Medulla oblongata (tissue), 1 donor: ENCODE measurements around the gene ELMO1.

ENCODE experiments used
- DNase-seq: peaks from one replicate; pipeline ENCODE4 v3.0.0-alpha.2; 2015; ENCODE audit errors: extremely low spot score

ELMO1 gene

DNA sequence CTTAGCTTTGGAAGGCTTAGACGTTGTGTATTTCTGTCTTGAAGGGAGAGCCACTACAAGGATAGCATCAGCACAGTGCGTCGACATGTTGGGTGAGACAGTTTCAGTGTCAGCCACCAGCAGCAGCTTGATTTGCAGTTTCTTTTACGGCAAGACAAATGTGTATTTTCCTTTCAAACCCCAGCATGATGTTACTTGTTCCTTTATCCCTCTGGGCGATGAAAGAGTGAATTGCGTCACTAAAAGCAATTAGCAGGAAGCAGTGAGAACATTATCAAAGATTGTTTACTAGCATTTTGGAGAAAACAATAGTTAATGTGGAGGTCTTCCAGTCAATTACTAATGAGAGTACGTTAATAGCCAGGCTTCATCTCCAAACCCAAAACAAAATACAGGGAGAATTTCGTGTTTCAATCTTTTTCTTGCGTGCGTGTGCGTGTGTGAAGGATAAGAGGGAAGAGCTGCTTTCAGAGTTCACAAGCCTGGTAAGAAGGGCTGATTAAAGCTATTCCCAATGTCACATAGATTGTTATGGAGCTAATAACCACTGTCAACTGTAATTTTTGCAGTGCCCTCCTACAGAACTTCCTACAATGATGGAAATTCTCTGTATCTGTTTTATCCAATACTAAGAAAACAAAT is 567.3 kb downstream of the ELMO1 start:
- DNase-seq = no peak

DNA sequence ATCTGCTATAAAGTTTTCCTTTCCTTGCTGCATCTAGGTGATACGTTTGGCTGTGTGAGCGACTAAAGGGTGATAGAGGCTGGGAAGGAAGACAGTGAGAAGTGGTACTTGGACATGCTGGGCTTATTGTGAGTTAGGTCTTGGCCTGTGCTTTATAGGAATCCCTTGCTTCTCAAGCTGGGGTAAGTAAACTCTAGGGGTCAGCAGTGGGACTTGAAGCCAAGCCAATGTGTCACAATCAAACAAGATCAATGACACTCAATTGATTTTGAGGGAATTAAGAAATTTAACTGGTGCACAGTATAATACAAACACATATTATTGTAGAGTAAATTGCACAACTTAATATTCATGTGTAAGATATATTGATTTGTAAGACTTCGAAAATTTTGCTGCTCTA is 568.6 kb downstream of the ELMO1 start:
- DNase-seq = no peak

DNA sequence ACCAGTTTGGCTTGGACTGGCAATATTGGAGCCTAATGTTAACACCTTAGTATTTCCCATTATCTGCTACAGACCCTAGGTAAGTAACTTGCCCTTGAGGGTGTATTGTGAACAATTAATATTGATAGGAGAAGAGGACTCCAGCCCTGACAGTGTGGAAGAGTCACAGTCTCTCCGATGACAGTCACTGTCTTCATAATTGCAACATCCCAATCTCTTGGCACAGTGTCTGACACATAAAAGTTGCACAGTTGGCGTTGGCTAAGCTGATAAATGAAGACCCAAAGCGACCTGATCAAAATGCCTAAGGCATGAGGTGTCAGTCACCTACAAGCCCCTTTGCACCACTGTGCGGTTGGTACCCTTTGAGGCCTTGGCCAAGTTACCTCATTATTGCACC is 569.6 kb downstream of the ELMO1 start:
- DNase-seq = no peak

DNA sequence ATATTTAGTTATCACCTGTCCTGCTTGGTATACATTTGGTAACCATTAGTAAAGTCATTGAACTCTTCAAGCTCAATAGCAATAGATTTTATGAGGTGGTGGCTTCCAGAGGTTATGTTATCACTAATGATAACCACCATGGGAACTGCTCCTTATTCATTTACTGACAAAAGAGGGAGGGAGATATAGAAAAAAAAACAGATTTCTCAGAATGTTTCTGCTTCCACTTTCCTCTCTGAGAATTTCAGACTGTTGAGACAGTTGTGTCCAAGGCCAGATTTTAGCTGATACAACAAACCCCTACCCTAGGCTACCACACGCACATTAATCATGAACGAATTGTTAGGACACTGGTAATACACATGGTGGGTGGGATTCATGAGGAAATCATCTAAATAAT is 570.4 kb downstream of the ELMO1 start:
- DNase-seq = no peak

DNA sequence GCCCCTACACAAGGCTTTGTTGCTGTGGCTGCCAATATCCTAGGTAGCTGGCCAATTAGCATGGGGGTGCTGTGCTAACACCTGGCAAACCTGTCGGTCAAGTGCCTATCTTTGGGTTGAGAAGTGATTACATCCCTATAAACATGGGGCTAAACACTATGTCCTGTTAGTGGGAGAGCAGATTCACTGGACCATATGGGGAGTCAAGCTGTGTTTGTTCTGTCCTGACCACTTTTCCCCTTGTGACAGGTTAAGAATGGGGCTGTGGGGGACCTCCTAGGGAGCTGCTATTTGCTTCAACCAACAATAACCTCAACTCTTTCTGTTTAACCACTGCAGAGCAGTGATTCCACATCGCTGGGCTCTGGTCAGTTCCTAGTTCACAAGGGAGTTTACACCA is 572.9 kb downstream of the ELMO1 start:
- no peak for DNase-seq

DNA sequence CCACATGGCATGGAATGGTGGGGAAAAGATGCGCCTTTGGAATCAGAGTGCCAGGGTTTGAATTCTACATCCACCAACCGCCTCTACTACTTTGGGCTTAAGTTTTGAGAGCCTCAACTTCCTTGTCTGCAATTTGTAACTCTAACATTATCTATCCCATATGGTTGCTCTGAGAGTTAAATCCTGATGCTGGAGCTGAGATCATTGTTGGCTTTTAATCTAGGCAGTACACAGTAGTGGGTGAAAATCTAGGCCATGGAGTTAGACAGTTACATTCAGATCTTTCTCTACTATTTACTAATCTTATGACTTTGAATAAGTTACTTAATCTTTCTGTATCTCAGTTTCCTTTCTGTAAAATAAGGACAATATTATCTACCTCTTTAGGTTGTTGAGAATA is 574.6 kb downstream of the ELMO1 start:
- no peak for DNase-seq

DNA sequence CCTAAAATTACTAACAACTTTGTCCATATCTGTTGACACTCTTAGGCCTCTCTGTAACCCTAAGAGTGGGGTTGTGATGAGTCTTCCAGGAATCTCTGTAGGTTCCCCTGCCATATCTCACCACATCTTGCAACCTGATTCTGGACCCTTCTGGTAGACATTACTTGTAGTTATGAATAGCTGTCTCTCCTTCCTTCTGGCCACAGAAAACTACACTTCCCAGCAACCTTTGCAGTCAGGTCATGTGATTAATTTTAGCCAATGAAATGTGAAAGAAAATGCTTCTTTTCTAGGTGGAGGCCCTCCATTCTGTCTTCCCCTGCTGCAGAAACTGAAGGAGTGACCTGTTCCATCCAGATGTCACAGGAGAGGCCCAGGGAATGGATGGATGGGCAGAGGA is 576.8 kb downstream of the ELMO1 start:
- no peak for DNase-seq

DNA sequence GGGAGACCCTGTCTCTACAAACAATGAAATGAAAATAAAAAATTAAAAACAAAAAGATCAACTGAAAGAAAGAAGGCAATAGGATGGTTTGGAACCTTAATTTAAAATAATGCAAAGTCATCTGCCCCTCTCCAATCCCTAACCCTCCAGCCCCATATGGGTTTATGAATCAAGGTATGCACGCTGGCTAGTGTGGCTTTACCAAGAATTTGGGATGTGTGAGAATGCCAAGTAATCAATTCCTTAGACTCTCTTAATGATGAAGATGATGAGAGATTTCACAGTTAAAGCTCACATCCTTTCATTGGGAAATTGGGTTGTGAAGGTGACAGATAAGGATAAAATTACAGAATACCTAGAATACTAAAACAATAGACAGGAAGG is 577.3 kb downstream of the ELMO1 start:
- DNase-seq = no peak

DNA sequence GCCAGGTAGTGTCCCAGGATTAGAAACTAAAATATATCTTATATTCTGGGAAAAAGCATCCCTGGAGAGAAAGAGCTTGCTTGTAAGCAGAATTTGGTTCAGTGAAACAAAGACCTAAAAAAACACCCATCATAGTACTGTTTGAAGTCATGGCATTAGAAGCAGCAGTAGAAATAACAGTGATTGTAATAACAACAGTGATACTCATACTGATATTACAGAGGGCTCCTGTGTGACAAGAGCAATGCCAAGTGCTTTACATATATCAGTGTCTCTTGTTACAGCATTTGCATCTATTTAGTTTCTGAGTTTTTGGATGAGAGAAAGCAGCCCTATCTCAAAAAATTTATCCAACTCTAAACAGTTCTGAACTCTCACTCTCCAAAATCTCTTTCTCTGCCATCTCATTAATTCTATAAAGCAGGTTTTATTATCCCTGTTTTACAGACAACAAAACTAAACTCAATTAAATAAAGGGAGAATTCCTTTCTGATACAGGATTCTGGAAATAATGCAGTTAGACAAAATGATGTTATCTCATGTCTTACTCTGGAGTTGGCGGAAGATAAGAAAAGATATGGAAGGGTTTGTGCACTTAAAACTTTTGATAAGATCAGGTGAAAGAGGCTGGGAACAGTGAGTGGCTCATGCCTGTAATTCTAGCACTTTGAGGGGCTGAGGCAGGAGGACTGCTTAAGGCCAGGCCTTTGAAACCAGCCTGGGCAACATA is 577.9 kb downstream of the ELMO1 start:
- no peak for DNase-seq

DNA sequence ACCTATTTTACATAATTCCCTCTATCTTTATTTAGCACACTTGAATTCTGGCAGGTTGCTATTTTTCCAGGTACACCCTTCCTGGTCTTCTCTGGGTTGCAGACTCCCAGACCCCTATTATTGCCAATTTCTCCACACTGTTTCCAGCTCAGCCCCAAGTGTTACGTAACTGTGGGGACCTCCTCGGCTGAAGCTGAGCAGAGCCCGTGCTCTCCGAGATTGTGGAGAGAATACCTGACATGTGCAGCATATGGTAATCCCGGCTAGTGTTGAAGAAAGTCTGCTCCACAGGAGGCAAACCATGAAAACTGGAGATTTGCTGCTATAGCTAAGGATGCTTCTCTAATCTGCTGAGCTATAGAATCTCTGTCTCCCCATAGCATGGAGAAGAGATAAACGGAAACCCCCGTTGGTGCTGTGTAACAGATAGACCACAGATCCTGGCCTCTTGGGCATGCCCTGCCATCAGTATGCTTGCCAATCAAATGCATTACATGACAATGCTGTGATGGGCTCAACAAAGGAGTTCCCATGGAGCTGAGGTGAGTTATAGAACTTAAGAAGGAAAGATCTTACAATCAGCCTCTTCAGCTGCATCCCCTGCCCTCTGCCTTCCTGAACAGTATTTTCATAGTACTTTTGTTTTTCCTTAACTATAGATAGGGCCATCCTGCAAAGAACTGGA is 579.8 kb downstream of the ELMO1 start:
- DNase-seq = no peak

DNA sequence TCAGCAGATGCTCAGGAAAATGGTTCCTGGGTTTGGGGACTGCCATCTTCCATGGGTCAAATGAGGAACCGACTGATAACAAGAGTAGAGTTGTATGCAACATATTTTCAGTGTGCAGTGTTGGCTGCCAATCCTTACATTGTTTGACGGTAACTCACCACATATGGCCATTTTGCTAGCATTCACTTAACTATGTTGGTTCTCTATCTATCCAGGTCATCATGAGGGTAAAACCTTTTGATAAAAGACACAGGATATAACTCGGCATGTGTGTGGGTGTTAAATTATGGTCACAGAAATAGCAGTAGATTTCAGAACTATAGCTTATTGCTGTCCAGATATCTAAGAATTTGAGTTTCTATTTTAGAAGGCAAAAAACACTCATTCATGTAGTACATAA is 583.6 kb downstream of the ELMO1 start:
- DNase-seq = no peak

DNA sequence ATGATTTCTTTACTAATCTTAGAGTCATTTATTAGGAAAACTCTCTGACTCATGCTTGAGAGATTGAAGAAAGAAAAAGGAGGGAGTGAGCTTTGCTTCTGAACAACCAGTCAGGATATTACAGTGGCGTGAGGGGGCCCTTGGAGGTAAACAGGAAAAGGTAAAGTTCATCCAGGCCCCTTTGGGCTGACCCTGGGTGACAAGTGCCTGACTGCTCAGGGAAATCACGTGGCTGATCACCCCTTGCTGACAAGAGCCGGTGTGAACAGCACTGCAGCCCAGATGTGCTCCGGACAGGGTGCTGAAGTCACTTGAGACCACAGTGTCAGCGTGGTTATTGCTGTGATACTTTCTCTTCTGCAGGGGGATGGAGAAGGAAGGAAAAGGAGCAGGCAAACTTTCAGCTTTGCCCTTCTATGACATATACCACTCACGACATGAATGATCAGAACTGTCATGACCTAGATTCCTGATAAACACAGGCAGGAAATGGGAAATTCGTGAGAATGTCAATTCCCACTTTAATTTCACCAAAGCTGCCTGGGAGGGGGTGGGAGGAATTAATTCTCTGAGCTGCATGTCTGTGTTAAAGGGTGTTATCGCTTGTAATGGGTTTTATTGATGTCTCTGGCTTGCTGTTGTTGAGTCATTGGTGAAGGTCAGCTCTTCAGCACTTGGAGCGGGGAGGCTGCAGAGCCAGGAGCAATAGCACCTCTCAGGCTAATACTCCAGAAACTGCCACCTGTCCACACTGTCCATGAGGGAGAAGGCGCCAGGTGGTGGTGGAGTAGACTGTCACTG is 584.6 kb downstream of the ELMO1 start:
- DNase-seq = no peak

DNA sequence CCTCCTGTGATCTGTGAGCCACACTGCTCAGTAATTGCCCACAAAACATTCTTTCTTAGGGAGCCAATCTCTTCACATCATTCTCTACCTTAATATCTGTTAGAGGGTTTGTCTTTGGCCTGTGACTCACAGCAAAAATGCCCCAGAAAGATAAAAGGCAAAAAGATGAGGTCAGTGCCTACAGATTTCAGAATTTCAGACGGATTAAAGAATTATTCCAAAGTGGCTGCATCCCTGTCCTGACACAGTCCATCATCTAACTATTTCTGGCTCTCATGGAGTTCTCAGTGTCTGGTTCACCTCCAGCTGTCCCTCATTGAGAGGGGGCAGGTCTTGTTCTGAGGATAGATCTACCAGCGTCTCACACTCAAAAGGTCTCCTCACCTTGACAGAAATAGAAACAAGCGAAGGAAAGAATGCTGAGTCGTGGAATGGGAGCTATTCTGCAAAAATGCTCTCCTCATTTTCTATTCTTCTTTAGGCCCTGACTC is 585.8 kb downstream of the ELMO1 start:
- DNase-seq = no peak

DNA sequence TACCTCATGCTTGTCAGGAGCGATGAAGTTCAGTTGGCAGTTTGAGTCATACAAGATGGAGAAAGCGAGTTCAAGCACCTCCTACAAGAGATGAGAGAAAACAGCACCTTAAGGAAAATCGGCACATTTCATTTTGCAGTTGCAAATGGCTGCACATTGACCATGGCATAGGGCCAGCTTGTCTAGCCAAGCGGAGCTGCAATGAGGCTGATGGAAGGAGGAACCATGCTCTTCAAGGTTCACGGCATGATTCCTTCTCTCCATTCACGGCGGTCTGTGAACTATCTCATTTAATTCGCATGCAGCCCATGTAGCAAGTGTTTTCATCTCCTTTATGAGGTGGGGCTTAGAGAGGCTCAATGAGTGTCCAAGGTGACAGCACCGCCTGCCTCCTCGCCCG is 587.0 kb downstream of the ELMO1 start:
- DNase-seq = no peak

DNA sequence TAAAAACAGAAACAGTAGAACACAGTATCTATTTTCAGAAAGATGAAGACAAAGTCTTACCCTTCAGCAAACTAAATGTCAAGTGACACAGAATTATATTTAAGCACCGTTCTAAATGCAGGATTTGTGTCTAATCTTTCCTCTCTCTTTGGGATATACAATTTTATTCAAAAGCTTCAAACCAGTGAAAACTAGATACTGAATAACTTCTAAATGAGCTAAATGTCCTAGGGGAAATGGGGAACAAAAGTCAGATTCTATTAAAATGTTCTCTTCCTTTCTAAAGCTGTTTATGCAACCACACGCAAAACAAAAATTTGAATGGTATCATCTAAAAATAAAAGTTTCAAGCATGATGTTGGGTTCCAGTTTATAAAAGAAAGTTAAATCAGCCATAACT is 588.0 kb downstream of the ELMO1 start:
- DNase-seq = no peak

DNA sequence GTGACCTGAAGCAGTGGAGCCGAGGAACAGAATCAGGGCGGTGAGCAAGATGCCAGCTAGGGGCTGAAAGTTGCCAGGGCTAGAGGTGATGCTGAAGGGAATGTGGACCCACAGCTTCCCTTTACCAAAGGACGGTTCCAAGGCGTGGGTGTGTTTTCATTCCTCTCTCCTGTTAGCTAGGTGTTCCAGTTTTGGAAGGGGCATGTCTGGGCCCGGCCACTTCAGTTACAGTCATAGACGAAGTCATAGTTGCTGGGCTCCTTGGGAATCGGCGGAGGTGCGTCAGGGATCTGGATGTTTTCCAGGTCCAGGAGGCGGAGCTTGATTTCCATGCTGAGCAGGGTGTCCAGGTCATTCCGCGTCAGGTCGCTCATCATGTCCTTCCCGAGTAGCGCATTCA is 593.3 kb downstream of the ELMO1 start:
- no peak for DNase-seq

DNA sequence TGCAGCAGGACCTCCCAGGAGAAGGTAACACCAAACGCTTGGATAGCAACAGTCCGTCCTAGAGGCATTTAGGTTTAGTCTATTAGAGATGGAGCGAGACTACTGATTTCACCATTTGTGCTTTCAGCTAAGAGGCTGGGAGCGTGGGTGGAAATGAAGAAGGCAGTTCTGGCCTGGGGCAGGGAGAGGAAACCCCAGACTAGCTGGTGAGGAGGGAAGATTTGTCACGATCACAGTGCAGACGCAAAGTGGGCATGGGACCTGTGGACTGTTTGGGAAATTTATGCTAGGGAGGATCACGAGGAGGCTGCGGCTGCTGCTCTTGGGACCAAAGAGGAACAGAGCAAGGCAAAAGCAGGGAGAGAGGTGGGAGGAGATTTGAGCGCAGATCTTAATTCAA is 594.0 kb downstream of the ELMO1 start:
- DNase-seq = no peak

DNA sequence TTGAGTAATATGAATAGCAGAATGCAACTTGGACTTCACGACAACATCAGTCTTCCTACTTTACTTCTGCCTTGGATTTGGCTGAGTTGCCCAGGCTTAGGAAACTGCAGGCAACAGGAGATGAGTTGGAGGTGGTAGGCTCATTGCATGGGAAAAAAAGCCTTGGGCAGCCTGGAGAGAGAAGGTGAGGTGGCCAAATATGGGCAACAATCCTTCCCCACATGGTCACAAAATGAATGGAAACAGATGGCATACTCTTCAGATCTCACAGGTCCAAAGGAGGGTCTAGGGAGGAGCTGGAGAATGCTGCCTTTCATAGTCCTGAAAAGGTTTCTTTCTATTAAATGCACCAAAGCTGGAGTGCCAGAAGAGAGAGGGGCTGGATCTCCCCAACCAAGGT is 595.7 kb downstream of the ELMO1 start:
- DNase-seq = no peak

DNA sequence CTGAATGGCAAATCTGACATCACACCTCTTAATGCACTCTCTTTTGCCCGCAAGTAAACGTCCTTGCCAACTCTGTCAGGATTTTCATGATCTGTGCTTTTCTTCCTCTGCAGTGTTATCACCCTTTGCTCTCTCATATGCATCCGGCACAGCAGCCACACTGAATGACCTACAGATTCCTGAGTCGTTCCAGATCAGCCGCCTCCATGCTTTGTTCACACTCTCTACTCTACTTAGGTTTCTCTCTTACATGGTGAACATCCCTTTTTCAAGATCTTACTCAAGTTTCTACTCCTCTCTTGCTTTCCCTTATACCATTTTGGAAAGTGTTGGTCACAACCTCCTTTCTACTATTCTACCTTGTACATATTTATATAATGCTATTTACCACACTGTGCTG is 596.6 kb downstream of the ELMO1 start:
- DNase-seq = no peak

DNA sequence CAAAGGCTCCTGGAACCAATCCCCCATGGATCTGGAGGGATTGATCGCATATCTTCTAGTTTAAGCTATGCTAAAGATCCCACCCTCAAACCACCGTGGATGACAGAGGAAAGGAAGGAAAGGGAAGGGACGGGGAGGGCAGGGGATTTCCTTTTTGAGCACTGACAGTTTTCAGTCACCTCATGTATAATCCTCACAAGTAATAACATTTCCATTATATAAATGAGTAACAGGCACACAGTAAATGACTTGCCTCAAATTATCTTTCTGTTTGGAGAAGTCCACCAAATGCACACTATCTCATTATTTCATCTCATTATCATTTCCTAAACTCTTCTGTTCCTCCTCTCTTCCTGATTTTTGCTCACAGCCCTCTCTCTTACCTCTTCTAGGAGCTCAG is 597.3 kb downstream of the ELMO1 start:
- DNase-seq = no peak

DNA sequence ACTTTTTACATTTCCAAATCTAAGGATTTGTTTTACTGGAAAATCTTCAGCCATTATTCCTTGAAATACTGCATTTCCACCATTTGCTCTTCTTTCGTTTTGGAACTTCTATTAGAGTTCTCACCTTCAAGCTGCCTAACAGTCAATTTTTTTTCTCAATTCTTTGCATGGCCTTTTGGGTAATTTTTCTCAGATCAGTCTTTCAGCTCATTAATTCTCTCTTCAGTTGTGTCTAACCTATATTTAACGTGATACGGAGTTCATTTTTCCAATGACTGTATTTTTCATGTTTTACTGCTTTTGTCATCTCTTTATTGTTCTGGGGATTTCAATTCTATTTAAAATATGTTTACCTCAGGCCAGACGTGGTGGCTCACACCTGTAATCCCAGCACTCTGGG is 600.7 kb downstream of the ELMO1 start:
- no peak for DNase-seq

DNA sequence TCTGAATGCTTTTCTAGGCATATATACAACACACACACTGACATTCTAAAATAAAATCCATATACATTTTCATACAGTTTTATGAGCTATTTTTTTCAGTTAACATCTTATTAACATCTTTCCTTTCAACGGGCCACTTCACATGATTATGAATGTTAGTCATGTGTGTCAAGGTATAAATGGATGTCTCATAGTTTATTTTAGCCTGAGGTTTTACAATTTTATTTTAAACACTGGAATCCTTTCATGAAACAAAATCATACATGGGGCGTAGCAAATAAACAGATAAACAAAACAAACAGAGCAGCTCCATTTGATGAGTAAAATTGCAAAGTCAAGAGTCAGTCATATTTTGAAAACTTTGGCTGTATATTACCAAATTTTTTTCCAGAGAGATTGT is 604.3 kb downstream of the ELMO1 start:
- no peak for DNase-seq
